SK-N-MC (cell line): ENCODE data around the gene ZDHHC21.

Experiments used
- EZH2 ChIP-seq: fragments of 200-600 bp; sonication (generic); IDR thresholded peaks from one replicate; pipeline ENCODE4 v1.6.1; 2017; ENCODE audit warnings: antibody characterized with exemption
- POLR2AphosphoS5 ChIP-seq: IDR thresholded peaks from 2 replicates; pipeline ENCODE4 v1.6.1; 2012; ENCODE audit warnings: mild to moderate bottlenecking, low read depth, low read length, borderline replicate concordance

GRCh38 chr9:14705079-14705478, 11.8 kb upstream of the ZDHHC21 start:
- TF ChIP-seq EZH2 (no peak), POLR2AphosphoS5 (no peak)
